Measurements from ENCODE around the gene ATRN.

The ATRN gene

DNA sequence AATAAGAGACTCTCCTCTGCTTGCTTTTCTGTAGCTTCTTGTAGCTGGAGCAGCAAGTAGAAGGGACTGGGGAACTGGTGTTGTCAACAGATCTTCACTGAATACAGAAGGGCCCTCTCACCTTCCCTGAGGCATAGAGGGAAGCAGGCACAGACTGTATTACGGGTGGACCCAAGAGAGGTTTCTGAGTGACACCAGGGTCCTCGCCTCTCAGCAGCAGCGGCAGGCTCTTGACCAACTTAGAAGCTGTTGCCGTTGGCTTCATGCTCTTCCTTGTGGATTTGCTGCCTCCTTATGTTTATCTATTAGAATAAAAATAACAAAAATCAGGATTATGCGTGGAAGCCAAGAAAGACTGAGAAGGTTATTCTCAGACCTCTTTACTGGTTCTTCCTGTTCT is 160.7 kb downstream of the ATRN start:
- no peaks in the 10 kb centered on the region for H3F3A ChIP-seq (ENCODE audit: insufficient read depth, low read length)
- H2AFZ ChIP-seq (ENCODE audit: low read length): no peak overlapping the region
- no peaks in the 10 kb centered on the region for H4K20me1 ChIP-seq (ENCODE audit: insufficient read depth, low read length)
- H3K27me3 ChIP-seq (ENCODE audit: insufficient read depth, low read length): no peaks in the 10 kb centered on the region
- H3K9me2 ChIP-seq (ENCODE audit: low read depth, low read length): no peaks in the 10 kb centered on the region
- no peak overlapping the region for H3K4me2 ChIP-seq (ENCODE audit: low read length)
- no peak overlapping the region for H3K4me3 ChIP-seq (ENCODE audit: low read depth, low read length, poor library complexity, severe bottlenecking)
- no peaks in the 10 kb centered on the region for H3K9me3 ChIP-seq (ENCODE audit: low read length)
- H3K79me2 ChIP-seq (ENCODE audit: insufficient read depth, low read length): no peaks in the 10 kb centered on the region
- TF ChIP-seq EZH2 (IDR thresholded peaks at IDR 0.05; ENCODE audit: borderline replicate concordance, low read length): no peak
- H3K9ac ChIP-seq (ENCODE audit: low read length): no peak overlapping the region
- no peak overlapping the region for H3K27ac ChIP-seq (ENCODE audit: low read depth, low read length, poor library complexity, severe bottlenecking)
- no peaks in the 10 kb centered on the region for H3K4me1 ChIP-seq (ENCODE audit: insufficient read depth, low read length, severe bottlenecking)
- no peaks in the 10 kb centered on the region for H3K36me3 ChIP-seq (ENCODE audit: insufficient read depth, low read length)

GRCh38 chr20:3632311-3633004 is 161.6 kb downstream of the ATRN start:
- no peak overlapping the region for H3K27ac ChIP-seq (ENCODE audit: low read depth, low read length, poor library complexity, severe bottlenecking)
- no peak overlapping the region for H3K4me3 ChIP-seq (ENCODE audit: low read depth, low read length, poor library complexity, severe bottlenecking)
- H3K9me2 ChIP-seq (ENCODE audit: low read depth, low read length): no peaks in the 10 kb centered on the region
- H4K20me1 ChIP-seq (ENCODE audit: insufficient read depth, low read length): no peaks in the 10 kb centered on the region; the same call in 1 of the 2 replicates
- H3K9ac ChIP-seq (ENCODE audit: low read length): no peak overlapping the region
- no peaks in the 10 kb centered on the region for H3K36me3 ChIP-seq (ENCODE audit: insufficient read depth, low read length)
- no peaks in the 10 kb centered on the region for H3K9me3 ChIP-seq (ENCODE audit: low read length)
- TF ChIP-seq, protein P1, sequence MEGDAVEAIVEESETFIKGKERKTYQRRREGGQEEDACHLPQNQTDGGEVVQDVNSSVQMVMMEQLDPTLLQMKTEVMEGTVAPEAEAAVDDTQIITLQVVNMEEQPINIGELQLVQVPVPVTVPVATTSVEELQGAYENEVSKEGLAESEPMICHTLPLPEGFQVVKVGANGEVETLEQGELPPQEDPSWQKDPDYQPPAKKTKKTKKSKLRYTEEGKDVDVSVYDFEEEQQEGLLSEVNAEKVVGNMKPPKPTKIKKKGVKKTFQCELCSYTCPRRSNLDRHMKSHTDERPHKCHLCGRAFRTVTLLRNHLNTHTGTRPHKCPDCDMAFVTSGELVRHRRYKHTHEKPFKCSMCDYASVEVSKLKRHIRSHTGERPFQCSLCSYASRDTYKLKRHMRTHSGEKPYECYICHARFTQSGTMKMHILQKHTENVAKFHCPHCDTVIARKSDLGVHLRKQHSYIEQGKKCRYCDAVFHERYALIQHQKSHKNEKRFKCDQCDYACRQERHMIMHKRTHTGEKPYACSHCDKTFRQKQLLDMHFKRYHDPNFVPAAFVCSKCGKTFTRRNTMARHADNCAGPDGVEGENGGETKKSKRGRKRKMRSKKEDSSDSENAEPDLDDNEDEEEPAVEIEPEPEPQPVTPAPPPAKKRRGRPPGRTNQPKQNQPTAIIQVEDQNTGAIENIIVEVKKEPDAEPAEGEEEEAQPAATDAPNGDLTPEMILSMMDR (IDR thresholded peaks at IDR 0.05; ENCODE audit: low read length): no peak
- TF ChIP-seq EZH2 (IDR thresholded peaks at IDR 0.05; ENCODE audit: borderline replicate concordance, low read length): no peak
- H3F3A ChIP-seq (ENCODE audit: insufficient read depth, low read length): no peaks in the 10 kb centered on the region
- H2AFZ ChIP-seq (ENCODE audit: low read length): no peak overlapping the region
- H3K4me1 ChIP-seq (ENCODE audit: insufficient read depth, low read length, severe bottlenecking): no peaks in the 10 kb centered on the region
- H3K79me2 ChIP-seq (ENCODE audit: insufficient read depth, low read length): no peaks in the 10 kb centered on the region
- H3K27me3 ChIP-seq (ENCODE audit: insufficient read depth, low read length): no peaks in the 10 kb centered on the region
- no peak overlapping the region for H3K4me2 ChIP-seq (ENCODE audit: low read length)

GRCh38 chr20:3633913-3634478 is 163.2 kb downstream of the ATRN start:
- TF ChIP-seq, protein P1 (IDR thresholded peaks at IDR 0.05; ENCODE audit: low read length): no peak
- TF ChIP-seq EZH2 (IDR thresholded peaks at IDR 0.05; ENCODE audit: borderline replicate concordance, low read length): no peak
- H3K79me2 ChIP-seq (ENCODE audit: insufficient read depth, low read length): no peaks in the 10 kb centered on the region

More at GRCh38 chr20:3633913-3634478, 163.2 kb downstream of the ATRN start:
- no peak overlapping the region for H3K9ac ChIP-seq (ENCODE audit: low read length)
- H3K27me3 ChIP-seq (ENCODE audit: insufficient read depth, low read length): no peaks in the 10 kb centered on the region
- no peaks in the 10 kb centered on the region for H3K9me2 ChIP-seq (ENCODE audit: low read depth, low read length)
- H3K9me3 ChIP-seq (ENCODE audit: low read length): no peaks in the 10 kb centered on the region
- H3K4me2 ChIP-seq (ENCODE audit: low read length): no peak overlapping the region
- H3F3A ChIP-seq (ENCODE audit: insufficient read depth, low read length): no peaks in the 10 kb centered on the region
- H2AFZ ChIP-seq (ENCODE audit: low read length): no peak overlapping the region
- no peaks in the 10 kb centered on the region; the same call in 1 of the 2 replicates for H4K20me1 ChIP-seq (ENCODE audit: insufficient read depth, low read length)
- H3K27ac ChIP-seq (ENCODE audit: low read depth, low read length, poor library complexity, severe bottlenecking): no peak overlapping the region
- no peaks in the 10 kb centered on the region for H3K36me3 ChIP-seq (ENCODE audit: insufficient read depth, low read length)
- H3K4me1 ChIP-seq (ENCODE audit: insufficient read depth, low read length, severe bottlenecking): no peaks in the 10 kb centered on the region
- no peak overlapping the region for H3K4me3 ChIP-seq (ENCODE audit: low read depth, low read length, poor library complexity, severe bottlenecking)

Data from OCI-LY1 (cell line).